WI38 (cell line): ENCODE measurements around the gene SEC14L1.

ENCODE experiments used
- H3K4me3 ChIP-seq: 2 replicates; pipeline ENCODE4 v1.5.1; 2011; ENCODE audit warnings: low read depth, mild to moderate bottlenecking, control low read depth, low read length
- CTCF ChIP-seq: IDR thresholded peaks from 2 replicates; pipeline ENCODE4 v1.5.1; 2012; ENCODE audit warnings: low read depth, mild to moderate bottlenecking, control low read depth, low read length

SEC14L1 gene

GRCh38 chr17:77264617-77265230 is 124.0 kb downstream of the SEC14L1 start:
- H3K4me3 ChIP-seq, result no peak overlapping the region
- TF ChIP-seq CTCF, result no peak

GRCh38 chr17:77266213-77266612 is 125.4 kb downstream of the SEC14L1 start:
- H3K4me3 ChIP-seq, result no peak overlapping the region
- TF ChIP-seq CTCF, result no peak
